Measurements from ENCODE around the gene SSBP2.
"Not testable (repeated sequence)": the region's sequence is repeated elsewhere in the genome, so short reads cannot be mapped to it uniquely, and the experiment has no call there.

The SSBP2 gene

GRCh38 chr5:81606150-81606549, 144.7 kb downstream of the SSBP2 start:
- Histone ChIP-seq H3K9me3 (ENCODE audit: insufficient read depth, low read length, severe bottlenecking) (peaks cover 15% of the 10 kb centered on the region), H3K27ac (ENCODE audit: low read length) (peak overlapping the region; percentile 4), H4K20me1 (ENCODE audit: insufficient read depth, low read length) (no peaks in the 10 kb centered on the region), H3K4me3 (ENCODE audit: low read depth in 1 of 2, low read length in 2 of 2) (no peak overlapping the region), H3K9ac (ENCODE audit: low read depth, low read length) (no peak overlapping the region), H3K4me1 (ENCODE audit: insufficient read depth, low read length) (peaks cover 55% of the 10 kb centered on the region), H3K36me3 (ENCODE audit: insufficient read depth, low read length) (peaks cover 74% of the 10 kb centered on the region), H3K79me2 (ENCODE audit: insufficient read depth, low read length) (peaks cover 98% of the 10 kb centered on the region), H3K27me3 (ENCODE audit: insufficient read depth, low read length, poor library complexity) (no peaks in the 10 kb centered on the region), H3K4me2 (ENCODE audit: insufficient read depth, low read length) (no peak overlapping the region), H2AFZ (ENCODE audit: low read depth, low read length) (no peak overlapping the region)
- DNase-seq: no peak
- no peak for TF ChIP-seq EZH2 (IDR thresholded peaks at IDR 0.05; ENCODE audit: borderline replicate concordance, low read depth, low read length, severe bottlenecking)
- no peak for TF ChIP-seq CTCF (IDR thresholded peaks at IDR 0.05; ENCODE audit: borderline replicate concordance, extremely low read depth, low read length, poor library complexity, severe bottlenecking)
- peak; percentile 48; the same call in 1 of the 3 replicates for ATAC-seq (ENCODE audit: insufficient read depth, low read depth)

GRCh38 chr5:81605299-81605698, 145.6 kb downstream of the SSBP2 start:
- peaks cover 74% of the 10 kb centered on the region for H3K36me3 ChIP-seq (ENCODE audit: insufficient read depth, low read length)
- H3K9ac ChIP-seq (ENCODE audit: low read depth, low read length): no peak overlapping the region
- no peak overlapping the region for H3K4me3 ChIP-seq (ENCODE audit: low read depth in 1 of 2, low read length in 2 of 2)
- H3K27ac ChIP-seq (ENCODE audit: low read length): no peak overlapping the region
- H3K9me3 ChIP-seq (ENCODE audit: insufficient read depth, low read length, severe bottlenecking): peaks cover 7% of the 10 kb centered on the region
- H3K79me2 ChIP-seq (ENCODE audit: insufficient read depth, low read length): peaks cover 98% of the 10 kb centered on the region
- H3K27me3 ChIP-seq (ENCODE audit: insufficient read depth, low read length, poor library complexity): no peaks in the 10 kb centered on the region
- no peak overlapping the region for H3K4me2 ChIP-seq (ENCODE audit: insufficient read depth, low read length)
- no peak for DNase-seq
- H4K20me1 ChIP-seq (ENCODE audit: insufficient read depth, low read length): no peaks in the 10 kb centered on the region
- no peak overlapping the region for H2AFZ ChIP-seq (ENCODE audit: low read depth, low read length)
- no peak for ATAC-seq (ENCODE audit: insufficient read depth, low read depth)
- H3K4me1 ChIP-seq (ENCODE audit: insufficient read depth, low read length): peaks cover 55% of the 10 kb centered on the region
- no peak for TF ChIP-seq EZH2 (IDR thresholded peaks at IDR 0.05; ENCODE audit: borderline replicate concordance, low read depth, low read length, severe bottlenecking)
- no peak for TF ChIP-seq CTCF (IDR thresholded peaks at IDR 0.05; ENCODE audit: borderline replicate concordance, extremely low read depth, low read length, poor library complexity, severe bottlenecking)

GRCh38 chr5:81604193-81604592, 146.7 kb downstream of the SSBP2 start:
- no peak for TF ChIP-seq EZH2 (IDR thresholded peaks at IDR 0.05; ENCODE audit: borderline replicate concordance, low read depth, low read length, severe bottlenecking)
- H4K20me1 ChIP-seq (ENCODE audit: insufficient read depth, low read length): no peaks in the 10 kb centered on the region
- peaks cover 4% of the 10 kb centered on the region for H3K9me3 ChIP-seq (ENCODE audit: insufficient read depth, low read length, severe bottlenecking)
- peaks cover 97% of the 10 kb centered on the region for H3K79me2 ChIP-seq (ENCODE audit: insufficient read depth, low read length)
- peaks cover 72% of the 10 kb centered on the region for H3K36me3 ChIP-seq (ENCODE audit: insufficient read depth, low read length)
- no peak overlapping the region for H3K4me2 ChIP-seq (ENCODE audit: insufficient read depth, low read length)
- H2AFZ ChIP-seq (ENCODE audit: low read depth, low read length): no peak overlapping the region
- H3K27me3 ChIP-seq (ENCODE audit: insufficient read depth, low read length, poor library complexity): no peaks in the 10 kb centered on the region
- no peak overlapping the region for H3K4me3 ChIP-seq (ENCODE audit: low read depth in 1 of 2, low read length in 2 of 2)
- DNase-seq: no peak
- H3K27ac ChIP-seq (ENCODE audit: low read length): 0 out of 2 replicates have a peak overlapping the region, but pooled peaks have one; percentile 58
- H3K4me1 ChIP-seq (ENCODE audit: insufficient read depth, low read length): peaks cover 57% of the 10 kb centered on the region
- no peak overlapping the region for H3K9ac ChIP-seq (ENCODE audit: low read depth, low read length)
- peak; percentile 69 for ATAC-seq (ENCODE audit: insufficient read depth, low read depth)

- DNase-seq: no peak
- peaks cover 8% of the 10 kb centered on the region for H3K9me3 ChIP-seq (ENCODE audit: insufficient read depth, low read length, severe bottlenecking)
- TF ChIP-seq EZH2 (IDR thresholded peaks at IDR 0.05; ENCODE audit: borderline replicate concordance, low read depth, low read length, severe bottlenecking) (no peak), CTCF (IDR thresholded peaks at IDR 0.05; ENCODE audit: borderline replicate concordance, extremely low read depth, low read length, poor library complexity, severe bottlenecking) (no peak)
- no peak overlapping the region for H3K9ac ChIP-seq (ENCODE audit: low read depth, low read length)
- peaks cover 67% of the 10 kb centered on the region for H3K36me3 ChIP-seq (ENCODE audit: insufficient read depth, low read length)
- H3K27ac ChIP-seq (ENCODE audit: low read length): peak overlapping the region; percentile 45; the same call in 1 of the 2 replicates
- H3K4me2 ChIP-seq (ENCODE audit: insufficient read depth, low read length): no peak overlapping the region
- H3K79me2 ChIP-seq (ENCODE audit: insufficient read depth, low read length): peaks cover 89% of the 10 kb centered on the region
- no peak overlapping the region for H3K4me3 ChIP-seq (ENCODE audit: low read depth in 1 of 2, low read length in 2 of 2)
- H3K27me3 ChIP-seq (ENCODE audit: insufficient read depth, low read length, poor library complexity): no peaks in the 10 kb centered on the region
- no peak overlapping the region for H2AFZ ChIP-seq (ENCODE audit: low read depth, low read length)
- H3K4me1 ChIP-seq (ENCODE audit: insufficient read depth, low read length): peaks cover 41% of the 10 kb centered on the region
- ATAC-seq (ENCODE audit: insufficient read depth, low read depth): no peak
- H4K20me1 ChIP-seq (ENCODE audit: insufficient read depth, low read length): no peaks in the 10 kb centered on the region
Observed at GRCh38 chr5:81601919-81602318, 149.0 kb downstream of the SSBP2 start.

GRCh38 chr5:81592085-81592484, 158.8 kb downstream of the SSBP2 start:
- H3K9me3 ChIP-seq (ENCODE audit: insufficient read depth, low read length, severe bottlenecking); H2AFZ ChIP-seq (ENCODE audit: low read depth, low read length); H3K27ac ChIP-seq (ENCODE audit: low read length); H3K4me2 ChIP-seq (ENCODE audit: insufficient read depth, low read length); H3K9ac ChIP-seq (ENCODE audit: low read depth, low read length); ATAC-seq (ENCODE audit: insufficient read depth, low read depth); H3K4me3 ChIP-seq (ENCODE audit: low read depth in 1 of 2, low read length in 2 of 2); DNase-seq; H4K20me1 ChIP-seq (ENCODE audit: insufficient read depth, low read length); H3K27me3 ChIP-seq (ENCODE audit: insufficient read depth, low read length, poor library complexity): not testable (repeated sequence)
- H3K79me2 ChIP-seq (ENCODE audit: insufficient read depth, low read length): peaks cover 66% of the 10 kb centered on the region
- peaks cover 27% of the 10 kb centered on the region for H3K4me1 ChIP-seq (ENCODE audit: insufficient read depth, low read length)
- peaks cover 25% of the 10 kb centered on the region for H3K36me3 ChIP-seq (ENCODE audit: insufficient read depth, low read length)
